Measurements from ENCODE around the gene HCRTR1.

- TF ChIP-seq POLR2A (IDR thresholded peaks at IDR 0.05): no peak
- TF ChIP-seq, protein P1, sequence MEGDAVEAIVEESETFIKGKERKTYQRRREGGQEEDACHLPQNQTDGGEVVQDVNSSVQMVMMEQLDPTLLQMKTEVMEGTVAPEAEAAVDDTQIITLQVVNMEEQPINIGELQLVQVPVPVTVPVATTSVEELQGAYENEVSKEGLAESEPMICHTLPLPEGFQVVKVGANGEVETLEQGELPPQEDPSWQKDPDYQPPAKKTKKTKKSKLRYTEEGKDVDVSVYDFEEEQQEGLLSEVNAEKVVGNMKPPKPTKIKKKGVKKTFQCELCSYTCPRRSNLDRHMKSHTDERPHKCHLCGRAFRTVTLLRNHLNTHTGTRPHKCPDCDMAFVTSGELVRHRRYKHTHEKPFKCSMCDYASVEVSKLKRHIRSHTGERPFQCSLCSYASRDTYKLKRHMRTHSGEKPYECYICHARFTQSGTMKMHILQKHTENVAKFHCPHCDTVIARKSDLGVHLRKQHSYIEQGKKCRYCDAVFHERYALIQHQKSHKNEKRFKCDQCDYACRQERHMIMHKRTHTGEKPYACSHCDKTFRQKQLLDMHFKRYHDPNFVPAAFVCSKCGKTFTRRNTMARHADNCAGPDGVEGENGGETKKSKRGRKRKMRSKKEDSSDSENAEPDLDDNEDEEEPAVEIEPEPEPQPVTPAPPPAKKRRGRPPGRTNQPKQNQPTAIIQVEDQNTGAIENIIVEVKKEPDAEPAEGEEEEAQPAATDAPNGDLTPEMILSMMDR (IDR thresholded peaks at IDR 0.05 in 4 of 5, conservative IDR thresholded peaks at IDR 0.05 in 1 of 5): no peak
Measured at GRCh38 chr1:31666263-31666963, 48.9 kb downstream of the HCRTR1 start.
